OCI-LY3 (cell line): ENCODE results near the gene PAMR1.

Source experiments
- H2AFZ ChIP-seq: fragments of 200-600, 300-600 bp; shearing (Covaris generic); 2 replicates; pipeline ENCODE4 v1.6.0; 2014; ENCODE audit warnings: antibody characterized with exemption, low read depth, low read length
- H3K27ac ChIP-seq: fragments of 200-600, 300-600 bp; sonication (generic); 2 replicates; pipeline ENCODE4 v1.5.1; 2014; ENCODE audit warnings: mild to moderate bottlenecking, low read length, moderate library complexity, mixed read lengths
- H3K27me3 ChIP-seq: fragments of 200-600, 300-600 bp; sonication (generic); 2 replicates; pipeline ENCODE4 v1.6.1; 2014; ENCODE audit warnings: low read depth, low read length, mixed read lengths
- H3K36me3 ChIP-seq: fragments of 200-600, 300-600 bp; sonication (generic); replicated peaks from 2 replicates; pipeline ENCODE3; 2014; ENCODE audit warnings: low read depth, low read length, mixed read lengths
- H3K4me1 ChIP-seq: fragments of 300-600, 200-600 bp; sonication (generic); 2 replicates; pipeline ENCODE4 v1.6.1; 2014; ENCODE audit warnings: low read length, mixed read lengths
- H3K4me2 ChIP-seq: fragments of 200-600, 300-600 bp; sonication (generic); 2 replicates; pipeline ENCODE4 v1.6.1; 2014; ENCODE audit warnings: low read length, mixed read lengths
- H3K4me3 ChIP-seq: fragments of 300-600, 200-600 bp; sonication (generic); 2 replicates; pipeline ENCODE4 v1.5.1; 2014; ENCODE audit warnings: antibody characterized with exemption, mild to moderate bottlenecking, low read length, moderate library complexity
- H3K79me2 ChIP-seq: fragments of 300-600, 200-600 bp; shearing (Covaris generic); 2 replicates; pipeline ENCODE4 v1.6.1; 2014; ENCODE audit warnings: mild to moderate bottlenecking, low read length, mixed read lengths
- H3K9ac ChIP-seq: fragments of 300-600, 200-600 bp; shearing (Covaris generic); 2 replicates; pipeline ENCODE4 v1.6.0; 2014; ENCODE audit warnings: mild to moderate bottlenecking, low read length, moderate library complexity
- H3K9me3 ChIP-seq: fragments of 200-600, 300-600 bp; shearing (Covaris generic); 2 replicates; pipeline ENCODE4 v1.6.1; 2014; ENCODE audit warnings: low read length, mixed read lengths; ENCODE audit not compliant: insufficient read depth
- H4K20me1 ChIP-seq: fragments of 200-600, 300-600 bp; sonication (generic); 2 replicates; pipeline ENCODE4 v1.6.1; 2016; ENCODE audit warnings: low read length, mixed read lengths; ENCODE audit not compliant: insufficient read depth
- CTCF ChIP-seq: fragments of 200-600, 300-600 bp; sonication (generic); IDR thresholded peaks from 2 replicates; pipeline ENCODE4 v1.5.1; 2014; ENCODE audit warnings: antibody characterized with exemption, low read length, low read depth
- EZH2phosphoT487 ChIP-seq: fragments of 200-600 bp; shearing (Covaris generic); IDR thresholded peaks from 2 replicates; pipeline ENCODE4 v1.6.1; 2018; ENCODE audit warnings: antibody characterized with exemption, mixed run types, low read depth

Gene PAMR1

GRCh38 chr11:35463331-35463751 is 62.1 kb downstream of the PAMR1 start:
- H3K4me2 ChIP-seq: no peak overlapping the region
- no peaks in the 10 kb centered on the region for H3K9me3 ChIP-seq
- no peak overlapping the region for H2AFZ ChIP-seq
- no peak overlapping the region for H3K4me3 ChIP-seq
- H3K9ac ChIP-seq: no peak overlapping the region
- H3K4me1 ChIP-seq: no peaks in the 10 kb centered on the region
- no peaks in the 10 kb centered on the region for H4K20me1 ChIP-seq
- TF ChIP-seq EZH2phosphoT487: no peak
- TF ChIP-seq CTCF: no peak
- no peaks in the 10 kb centered on the region for H3K79me2 ChIP-seq
- H3K36me3 ChIP-seq: no peaks in the 10 kb centered on the region
- H3K27me3 ChIP-seq: peaks cover 58% of the 10 kb centered on the region
- H3K27ac ChIP-seq: no peak overlapping the region

GRCh38 chr11:35461917-35462538 is 63.4 kb downstream of the PAMR1 start:
- no peaks in the 10 kb centered on the region for H3K9me3 ChIP-seq
- no peaks in the 10 kb centered on the region for H4K20me1 ChIP-seq
- H3K4me1 ChIP-seq: no peaks in the 10 kb centered on the region
- no peaks in the 10 kb centered on the region for H3K36me3 ChIP-seq
- H3K9ac ChIP-seq: no peak overlapping the region
- H3K27me3 ChIP-seq: peaks cover 63% of the 10 kb centered on the region
- no peaks in the 10 kb centered on the region for H3K79me2 ChIP-seq
- no peak overlapping the region for H3K4me2 ChIP-seq
- no peak overlapping the region for H3K27ac ChIP-seq
- H2AFZ ChIP-seq: no peak overlapping the region
- TF ChIP-seq EZH2phosphoT487: no peak
- no peak for TF ChIP-seq CTCF
- H3K4me3 ChIP-seq: no peak overlapping the region

- Histone ChIP-seq H3K4me3 (no peak overlapping the region), H3K9me3 (no peaks in the 10 kb centered on the region), H4K20me1 (no peaks in the 10 kb centered on the region), H3K27me3 (peaks cover 70% of the 10 kb centered on the region), H3K27ac (no peak overlapping the region), H3K4me1 (no peaks in the 10 kb centered on the region), H3K36me3 (no peaks in the 10 kb centered on the region), H2AFZ (no peak overlapping the region), H3K79me2 (no peaks in the 10 kb centered on the region), H3K4me2 (no peak overlapping the region), H3K9ac (no peak overlapping the region)
- TF ChIP-seq CTCF (no peak), EZH2phosphoT487 (no peak)
Measured at GRCh38 chr11:35459489-35459888, 65.9 kb downstream of the PAMR1 start.

GRCh38 chr11:35458846-35459245 is 66.6 kb downstream of the PAMR1 start:
- no peaks in the 10 kb centered on the region for H4K20me1 ChIP-seq
- TF ChIP-seq CTCF (no peak), EZH2phosphoT487 (no peak)
- H3K9ac ChIP-seq: no peak overlapping the region
- no peaks in the 10 kb centered on the region for H3K79me2 ChIP-seq
- no peak overlapping the region for H2AFZ ChIP-seq
- no peaks in the 10 kb centered on the region for H3K4me1 ChIP-seq
- H3K4me2 ChIP-seq: no peak overlapping the region
- no peaks in the 10 kb centered on the region for H3K9me3 ChIP-seq
- H3K4me3 ChIP-seq: no peak overlapping the region
- H3K36me3 ChIP-seq: no peaks in the 10 kb centered on the region
- no peak overlapping the region for H3K27ac ChIP-seq
- H3K27me3 ChIP-seq: peaks cover 65% of the 10 kb centered on the region
